Transverse colon (tissue), 4 donors: ENCODE results near the gene ZNF69.

ENCODE experiments used
- CTCF ChIP-seq, 5 experiments: fragments of 200-600 bp in 3 of 5; fragments of 450-650 bp in 2 of 5; sonication (generic) in 3 of 5; IDR thresholded peaks; 1 replicate in 2 of 5; 2 replicates in 3 of 5; pipeline ENCODE4 v1.5.1; 2016 to 2017; ENCODE audit warnings: antibody characterized with exemption in 5 of 5, inconsistent platforms in 3 of 5, mild to moderate bottlenecking in 2 of 5, moderate library complexity in 1 of 5
- POLR2A ChIP-seq: fragments of 450-650 bp; IDR thresholded peaks from one replicate; pipeline ENCODE4 v1.6.1; 2016; ENCODE audit warnings: antibody characterized with exemption, mild to moderate bottlenecking, moderate library complexity
- POLR2AphosphoS5 ChIP-seq, 3 donors: sonication (generic); formaldehyde crosslinking; IDR thresholded peaks; one replicate each; pipeline ENCODE4 v1.6.1; 2016; ENCODE audit warnings: antibody characterized with exemption in 3 of 3

- TF ChIP-seq POLR2A (no peak), CTCF (IDR thresholded peaks at IDR 0.05) (no peak), POLR2AphosphoS5 (IDR thresholded peaks at IDR 0.05) (no peak)
Observed at GRCh38 chr19:11848200-11848593, 39.4 kb upstream of the ZNF69 start.
